RWPE2 (cell line): Measurements from ENCODE around the gene SPIRE1.

Experiments used
- ATAC-seq: fragments of 200-7000 bp; cut with Tn5 transposase; 3 replicates; pipeline ENCODE4 v1.9.1; 2021; ENCODE audit warnings: low read depth
- DNase-seq: peaks from one replicate; pipeline ENCODE4 v3.0.0-alpha.2; 2020; ENCODE audit warnings: low spot score
- H3K27ac ChIP-seq: fragments of 450-650 bp; 2 replicates; pipeline ENCODE4 v1.5.1; 2017; ENCODE audit warnings: mild to moderate bottlenecking; ENCODE audit not compliant: poor library complexity, severe bottlenecking
- H3K27me3 ChIP-seq: fragments of 250-450 bp; sonication (Bioruptor Pico); 2 replicates; pipeline ENCODE4 v1.5.1; 2021; ENCODE audit warnings: mild to moderate bottlenecking, moderate library complexity; ENCODE audit not compliant: insufficient read depth, poor library complexity, severe bottlenecking
- H3K36me3 ChIP-seq: fragments of 250-450 bp; sonication (Bioruptor Pico); 2 replicates; pipeline ENCODE4 v1.5.1; 2020; ENCODE audit warnings: low read depth, mild to moderate bottlenecking, moderate library complexity
- H3K4me1 ChIP-seq: fragments of 250-450 bp; sonication (Bioruptor Pico); 2 replicates; pipeline ENCODE4 v1.5.1; 2021; ENCODE audit warnings: mild to moderate bottlenecking, moderate library complexity; ENCODE audit not compliant: insufficient read depth, poor library complexity, severe bottlenecking
- H3K4me3 ChIP-seq: fragments of 250-450 bp; sonication (Bioruptor Pico); 2 replicates; pipeline ENCODE4 v1.5.1; 2021; ENCODE audit warnings: mild to moderate bottlenecking, moderate library complexity; ENCODE audit not compliant: severe bottlenecking
- H3K9me3 ChIP-seq: fragments of 250-450 bp; sonication (Bioruptor Pico); 2 replicates; pipeline ENCODE4 v1.5.1; 2021; ENCODE audit warnings: mild to moderate bottlenecking, moderate library complexity; ENCODE audit not compliant: severe bottlenecking
- CTCF ChIP-seq: fragments of 450-650 bp; IDR thresholded peaks from one replicate; pipeline ENCODE4 v1.5.1; 2017; ENCODE audit warnings: mild to moderate bottlenecking, moderate library complexity; ENCODE audit not compliant: poor library complexity, severe bottlenecking

Gene SPIRE1

GRCh38 chr18:12625241-12625640 lies 32.7 kb downstream of the SPIRE1 start:
- ATAC-seq (no peak), DNase-seq (no peak)
- H3K27me3 ChIP-seq = no peaks in the 10 kb centered on the region
- 0 out of 2 replicates have a peak, but pooled peaks cover 4% of the 10 kb centered on the region for H3K36me3 ChIP-seq
- peaks cover 26% of the 10 kb centered on the region for H3K4me1 ChIP-seq
- H3K27ac ChIP-seq = no peak overlapping the region
- TF ChIP-seq CTCF = no peak
- H3K9me3 ChIP-seq = no peaks in the 10 kb centered on the region
- no peak overlapping the region for H3K4me3 ChIP-seq

- Histone ChIP-seq H3K36me3 (0 out of 2 replicates have a peak, but pooled peaks cover 4% of the 10 kb centered on the region), H3K4me3 (no peak overlapping the region), H3K27me3 (no peaks in the 10 kb centered on the region), H3K27ac (no peak overlapping the region), H3K9me3 (no peaks in the 10 kb centered on the region), H3K4me1 (peaks cover 8% of the 10 kb centered on the region)
- TF ChIP-seq CTCF = no peak
- no peak for DNase-seq
- ATAC-seq = peak; percentile 94
These were observed 36.1 kb downstream of the SPIRE1 start for GRCh38 chr18:12621742-12622306.

- no peak for ATAC-seq
These were observed 42.2 kb downstream of the SPIRE1 start for GRCh38 chr18:12615748-12616147.

GRCh38 chr18:12608301-12608700 lies 49.6 kb downstream of the SPIRE1 start:
- Histone ChIP-seq H3K4me3 (no peak overlapping the region), H3K9me3 (no peaks in the 10 kb centered on the region), H3K27me3 (no peaks in the 10 kb centered on the region), H3K4me1 (peaks cover 34% of the 10 kb centered on the region), H3K27ac (peak overlapping the region; percentile 91), H3K36me3 (no peaks in the 10 kb centered on the region; the same call in 1 of the 2 replicates)
- no peak for TF ChIP-seq CTCF
- no peak for DNase-seq
- ATAC-seq = peak; percentile 56

More at GRCh38 chr18:12615748-12616147, 42.2 kb downstream of the SPIRE1 start:
- Histone ChIP-seq H3K27me3 (no peaks in the 10 kb centered on the region), H3K9me3 (no peaks in the 10 kb centered on the region), H3K4me1 (no peaks in the 10 kb centered on the region), H3K27ac (no peak overlapping the region), H3K4me3 (no peak overlapping the region), H3K36me3 (no peaks in the 10 kb centered on the region)
- no peak for TF ChIP-seq CTCF
- no peak for DNase-seq

GRCh38 chr18:12606592-12607315 lies 51.2 kb downstream of the SPIRE1 start:
- Histone ChIP-seq H3K36me3 (no peaks in the 10 kb centered on the region; the same call in 1 of the 2 replicates), H3K4me3 (no peak overlapping the region), H3K27ac (peak overlapping the region; percentile 91), H3K27me3 (no peaks in the 10 kb centered on the region), H3K4me1 (peaks cover 34% of the 10 kb centered on the region), H3K9me3 (no peaks in the 10 kb centered on the region)
- DNase-seq = no peak
- TF ChIP-seq CTCF = no peak
- peak; percentile 71 for ATAC-seq
